GOT3 (cell line): ENCODE results near the gene DBP.
"Not testable (repeated sequence)": the region's sequence is repeated elsewhere in the genome, so short reads cannot be mapped to it uniquely, and the experiment has no call there.

Experiments used
- DNase-seq: peaks from one replicate; lab custom pipeline; 2025; ENCODE audit warnings: mixed read lengths; lab: John Stamatoyannopoulos, UW

Gene DBP, protein sequence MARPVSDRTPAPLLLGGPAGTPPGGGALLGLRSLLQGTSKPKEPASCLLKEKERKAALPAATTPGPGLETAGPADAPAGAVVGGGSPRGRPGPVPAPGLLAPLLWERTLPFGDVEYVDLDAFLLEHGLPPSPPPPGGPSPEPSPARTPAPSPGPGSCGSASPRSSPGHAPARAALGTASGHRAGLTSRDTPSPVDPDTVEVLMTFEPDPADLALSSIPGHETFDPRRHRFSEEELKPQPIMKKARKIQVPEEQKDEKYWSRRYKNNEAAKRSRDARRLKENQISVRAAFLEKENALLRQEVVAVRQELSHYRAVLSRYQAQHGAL

DNA sequence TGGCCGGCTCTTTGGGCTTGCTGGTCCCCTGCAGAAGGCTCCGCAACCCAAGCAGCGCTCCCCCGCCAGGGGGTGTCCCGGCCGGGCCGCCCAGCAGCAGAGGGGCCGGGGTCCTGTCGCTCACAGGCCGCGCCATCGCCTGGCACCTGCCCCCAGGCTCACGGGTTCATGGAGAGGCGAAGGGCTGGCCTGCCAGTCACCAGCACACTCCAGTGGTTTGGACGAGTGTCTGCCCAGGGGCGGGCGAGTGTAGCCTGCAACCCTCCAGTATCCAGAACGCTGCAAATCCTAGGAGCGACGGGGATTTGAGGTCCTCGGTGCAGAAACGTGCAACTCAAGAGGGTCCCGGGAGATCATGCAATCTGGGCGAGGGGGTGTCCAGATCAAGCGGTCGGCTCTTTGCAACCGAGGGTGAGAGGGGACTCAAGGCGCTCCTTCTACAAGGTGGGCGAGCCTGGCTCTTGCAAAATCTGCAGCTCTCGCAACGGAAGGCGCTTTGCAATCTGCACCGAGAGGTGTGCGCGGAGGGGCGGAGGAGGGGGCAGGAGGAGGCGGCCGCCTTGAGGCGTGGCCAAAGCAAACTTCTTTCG, at the start of gene DBP:
TSS of gene DBP (minus strand) at position 521 of the 590 bp plus-strand sequence. CDS start at position 136, 385 bp downstream.
- DNase-seq = no peak

DNA sequence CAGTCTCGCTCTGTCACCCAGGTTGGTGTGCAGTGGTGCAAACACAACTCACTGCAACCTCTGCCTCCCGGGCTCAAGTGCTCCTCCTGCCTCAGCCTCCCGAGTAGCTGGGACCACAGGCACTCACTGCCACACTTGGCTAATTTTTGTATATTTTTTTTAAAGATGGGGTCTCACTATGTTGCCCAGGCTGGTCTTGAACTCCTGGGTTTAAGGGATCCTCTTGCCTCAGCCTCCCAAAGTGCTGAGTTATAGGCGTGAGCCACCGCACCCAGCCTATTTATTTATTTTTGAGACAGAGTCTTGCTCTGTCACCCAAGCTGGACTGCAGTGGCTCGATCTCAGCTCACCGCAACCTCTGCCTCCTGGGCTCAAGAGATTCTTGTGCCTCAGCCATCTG, 49.5 kb upstream of the DBP start:
- not testable (repeated sequence) for DNase-seq

DNA sequence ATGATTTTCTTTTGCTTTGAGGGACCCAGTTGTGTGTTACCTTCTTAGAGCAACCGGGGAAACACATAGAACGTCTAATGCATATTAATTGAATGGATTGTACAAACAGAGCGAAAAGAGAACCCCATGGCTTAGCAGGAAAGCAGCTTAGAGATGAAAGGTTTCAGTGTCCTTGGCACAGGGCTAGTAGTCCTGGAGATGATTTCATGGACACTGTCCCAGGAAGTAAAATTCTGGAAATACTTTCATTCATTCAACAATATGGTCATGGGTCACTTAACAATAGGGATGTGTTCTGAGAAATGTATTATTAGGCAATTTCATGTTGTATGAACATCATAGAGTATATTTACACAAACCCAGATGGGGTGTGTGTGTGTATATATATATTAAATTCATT, 48.9 kb upstream of the DBP start:
- no peak for DNase-seq

DNA sequence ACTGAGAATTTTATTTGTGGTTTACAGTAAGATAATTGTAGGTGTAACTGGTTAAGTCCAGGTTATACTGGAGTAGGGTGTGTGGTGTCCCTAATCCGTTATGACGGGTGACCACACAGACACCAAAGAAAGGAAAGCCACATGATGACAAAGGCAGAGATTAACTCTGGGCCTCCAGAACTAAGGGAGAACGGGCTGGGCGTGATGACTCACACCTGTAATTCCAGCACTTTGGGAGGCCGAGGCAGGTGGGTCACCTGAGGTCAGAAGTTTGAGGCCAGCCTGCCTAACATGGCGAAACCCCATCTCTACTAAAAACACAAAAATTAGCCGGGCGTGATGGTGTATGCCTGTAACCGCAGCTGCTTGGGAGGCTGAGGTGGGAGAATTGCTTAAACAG, 48.4 kb upstream of the DBP start:
- DNase-seq = no peak

DNA sequence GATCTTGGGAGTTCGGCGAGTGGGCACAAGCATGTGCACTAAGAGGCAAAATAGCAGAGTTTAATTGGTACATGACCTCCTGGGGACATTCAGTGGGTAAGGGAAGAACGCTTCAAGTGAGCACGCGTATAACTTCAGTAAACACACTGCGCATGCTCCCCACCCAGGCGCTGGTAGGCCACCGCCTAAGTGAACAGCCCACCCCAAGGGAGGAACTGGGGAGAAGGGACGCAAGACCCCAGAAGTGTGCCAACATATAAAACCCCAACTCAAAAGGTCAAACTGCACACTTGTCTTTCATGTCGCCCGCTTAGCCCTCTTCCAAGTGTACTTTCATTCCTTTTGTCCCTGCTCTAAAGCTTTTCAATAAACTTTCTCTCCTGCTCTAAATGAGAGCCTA, 46.2 kb upstream of the DBP start:
- no peak for DNase-seq

DNA sequence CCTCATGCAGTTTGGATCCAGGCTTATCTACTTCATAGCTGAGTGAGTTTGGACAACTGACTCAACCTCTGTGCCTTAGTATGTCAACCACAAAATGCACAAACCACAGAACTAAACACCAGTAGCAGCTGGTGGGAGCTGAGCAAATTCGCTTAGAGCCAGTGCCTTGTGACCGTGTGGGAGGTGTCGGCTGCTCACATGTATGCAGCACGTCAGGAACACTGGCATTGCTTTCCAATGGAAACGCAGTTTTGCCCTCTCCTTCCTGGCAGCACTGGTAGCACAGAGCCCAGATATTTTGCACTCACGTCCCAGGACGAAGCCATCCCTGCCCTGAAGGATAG, 43.9 kb upstream of the DBP start:
- no peak for DNase-seq

DNA sequence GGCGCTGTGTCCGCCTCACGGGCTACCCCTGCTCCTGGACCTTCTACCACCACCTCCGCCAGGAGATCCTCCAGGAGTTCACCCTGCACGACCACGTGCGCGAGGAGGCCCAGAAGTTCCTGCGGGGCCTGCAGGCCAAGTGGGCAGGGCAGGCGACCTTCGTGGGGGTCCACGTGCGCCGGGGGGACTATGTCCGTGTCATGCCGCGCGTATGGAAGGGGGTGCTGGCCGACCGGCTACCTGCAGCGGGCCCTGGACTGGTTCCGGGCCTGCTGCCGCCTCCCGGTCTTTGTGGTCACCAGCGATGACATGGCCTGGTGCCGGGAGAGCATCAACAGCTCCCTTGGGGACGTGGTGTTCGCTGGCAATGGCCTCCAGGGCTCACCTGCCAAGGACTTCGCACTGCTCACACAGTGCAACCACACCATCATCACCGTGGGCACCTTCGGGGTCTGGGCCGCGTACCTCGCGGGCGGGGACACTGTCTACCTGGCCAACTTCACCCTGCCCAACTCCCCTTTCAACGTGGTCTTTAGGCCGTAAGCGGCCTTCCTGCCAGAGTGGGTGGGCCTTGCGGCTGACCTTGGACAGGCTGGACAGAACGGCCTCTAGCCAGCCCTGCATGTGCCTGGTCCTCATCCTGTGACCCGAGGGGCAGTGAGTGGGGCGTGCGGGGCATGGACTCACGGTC, 43.4 kb upstream of the DBP start:
- DNase-seq = no peak

DNA sequence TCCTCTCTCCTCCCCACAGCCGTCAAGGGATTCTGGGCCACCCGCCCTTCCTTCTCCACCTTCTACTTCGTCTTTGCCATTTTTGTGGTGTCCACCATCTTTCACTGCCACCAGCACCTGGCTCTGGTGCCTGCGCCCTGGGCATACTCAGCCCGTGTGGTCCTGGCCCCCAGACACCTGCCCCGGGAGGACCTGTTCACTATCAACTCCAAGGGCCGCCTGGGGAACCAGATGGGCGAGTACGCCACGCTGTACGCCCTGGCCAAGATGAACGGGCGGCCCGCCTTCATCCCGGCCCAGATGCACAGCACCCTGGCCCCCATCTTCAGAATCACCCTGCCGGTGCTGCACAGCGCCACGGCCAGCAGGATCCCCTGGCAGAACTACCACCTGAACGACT, 42.8 kb upstream of the DBP start:
- not testable (repeated sequence) for DNase-seq

DNA sequence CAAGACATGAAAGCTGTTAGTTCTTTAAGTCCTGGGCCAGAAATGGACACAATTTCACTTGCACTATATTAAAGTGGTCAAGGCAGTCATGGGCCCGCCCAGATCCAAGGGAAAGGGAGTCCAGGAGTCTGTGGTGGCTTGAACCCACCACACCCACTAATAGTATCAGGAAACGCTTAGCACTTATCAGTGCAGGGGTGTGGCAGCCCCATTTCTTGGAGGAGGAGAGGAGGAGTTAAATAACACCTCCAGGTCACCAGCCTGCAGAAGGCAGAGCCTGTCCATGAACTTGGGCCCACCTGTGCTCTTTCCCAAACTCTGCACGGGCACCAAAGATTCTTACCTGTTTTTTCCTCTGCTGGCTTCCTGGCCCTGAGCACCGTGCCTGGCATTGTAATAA, 41.0 kb upstream of the DBP start:
- no peak for DNase-seq

DNA sequence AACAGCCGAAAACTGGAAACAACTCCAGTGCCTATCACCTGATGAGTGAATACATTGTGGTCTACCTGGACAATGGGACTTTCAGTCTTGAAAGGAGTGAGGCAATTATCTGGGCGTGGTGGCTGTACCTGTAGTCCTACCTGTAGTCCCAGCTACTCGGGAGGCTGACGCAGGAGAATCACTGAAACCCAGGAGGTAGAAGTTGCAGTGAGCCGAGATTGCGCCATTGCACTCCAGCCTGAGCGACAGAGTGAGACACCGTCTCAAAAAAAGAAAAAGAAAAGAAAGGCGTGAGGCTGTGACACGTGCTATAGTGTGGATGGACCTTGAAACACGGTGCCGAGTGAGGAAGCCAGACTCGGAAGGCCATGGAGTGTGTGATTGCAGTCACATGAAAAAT, 39.7 kb upstream of the DBP start:
- DNase-seq = no peak

DNA sequence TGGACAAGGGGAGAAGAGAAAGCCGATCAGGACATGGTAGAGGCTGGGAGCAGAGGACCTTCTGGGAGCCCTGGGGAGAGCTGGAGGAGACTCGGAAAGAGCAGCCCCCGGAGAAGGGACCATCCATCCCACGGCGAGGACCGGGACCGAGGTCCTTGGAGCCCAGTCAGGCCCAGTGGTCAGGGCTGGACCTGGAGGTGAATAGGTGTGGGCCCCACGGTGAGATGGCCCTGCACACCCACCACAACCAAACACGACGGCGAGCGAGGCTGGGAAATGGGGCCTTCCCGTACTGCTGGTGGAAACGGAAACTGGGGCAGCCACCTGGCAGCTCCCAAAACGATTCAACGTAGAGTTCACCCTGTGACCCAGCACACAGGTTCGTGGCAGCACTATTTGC, 39.3 kb upstream of the DBP start:
- DNase-seq = no peak

DNA sequence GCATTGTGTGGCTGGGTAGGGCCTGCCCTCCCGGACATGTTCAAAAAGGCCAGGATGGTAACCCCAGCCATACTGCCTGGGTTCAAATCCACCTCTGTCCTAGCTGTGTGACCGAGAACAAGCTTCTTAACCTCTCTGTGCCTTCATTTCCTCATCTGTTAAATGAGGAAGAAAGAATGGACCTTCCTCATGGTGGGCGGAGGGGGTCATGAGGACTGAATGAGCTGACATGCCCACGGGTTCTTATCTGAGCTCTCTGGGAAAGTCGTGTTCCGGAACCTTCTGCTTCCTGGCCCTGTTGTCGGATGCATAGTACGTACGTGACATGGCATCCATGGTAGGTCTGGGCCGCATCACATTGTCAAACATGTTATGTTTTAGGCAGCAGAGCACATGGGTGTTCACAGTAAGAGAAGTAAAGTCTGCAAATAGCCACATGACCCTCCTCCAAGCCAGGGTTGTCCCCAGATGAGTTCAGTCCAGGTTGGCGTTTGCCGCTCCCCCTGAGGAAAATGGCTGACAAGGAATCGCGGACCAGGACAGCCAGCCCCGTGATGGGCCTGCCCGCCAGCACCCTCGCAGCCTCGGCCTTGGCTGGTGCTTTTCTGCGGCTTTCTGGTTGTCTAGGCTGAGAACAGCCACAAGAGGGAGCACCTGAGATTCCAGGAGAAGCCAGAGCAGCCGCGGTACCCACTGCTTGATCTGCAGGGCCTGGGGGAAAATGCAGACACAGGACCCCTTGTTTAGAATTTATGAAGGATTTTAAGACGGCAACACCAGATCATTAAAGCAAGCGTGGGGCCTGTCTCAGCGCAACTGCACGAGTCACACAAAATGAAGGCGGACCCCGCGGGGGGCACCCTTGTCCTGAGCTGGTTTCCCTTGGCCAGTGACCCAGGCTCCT, 38.0 kb upstream of the DBP start:
- peak; percentile 26 for DNase-seq

DNA sequence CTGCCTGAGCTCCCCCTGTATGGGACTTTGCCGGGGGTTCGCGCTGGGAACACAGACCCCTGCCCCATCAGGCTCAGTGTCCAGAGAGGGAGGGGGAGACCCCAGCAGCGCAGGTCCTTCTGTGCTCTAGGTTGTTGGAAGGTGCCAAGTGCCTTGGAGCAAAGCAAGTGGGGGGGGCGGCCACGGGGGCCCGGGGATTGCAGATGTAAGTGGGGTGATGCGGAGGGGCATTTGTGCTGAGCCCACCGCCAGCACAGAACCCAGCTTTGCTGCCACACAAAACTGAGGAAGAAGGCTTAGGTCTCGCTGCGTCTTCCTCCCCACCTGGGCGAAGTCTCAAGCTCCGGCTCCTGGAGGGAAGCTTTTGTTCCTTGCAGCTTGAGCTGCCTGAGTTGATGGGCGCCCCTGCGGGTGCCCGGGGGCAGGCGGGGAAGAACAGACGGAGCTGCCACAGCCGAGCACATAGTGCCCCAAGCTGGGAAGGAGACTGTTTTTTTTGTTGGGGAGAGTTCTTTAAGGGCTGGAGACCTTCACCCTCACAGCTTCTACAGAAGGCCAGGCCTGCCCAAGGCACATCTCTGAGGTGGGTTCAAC, 37.1 kb upstream of the DBP start:
- DNase-seq = no peak

DNA sequence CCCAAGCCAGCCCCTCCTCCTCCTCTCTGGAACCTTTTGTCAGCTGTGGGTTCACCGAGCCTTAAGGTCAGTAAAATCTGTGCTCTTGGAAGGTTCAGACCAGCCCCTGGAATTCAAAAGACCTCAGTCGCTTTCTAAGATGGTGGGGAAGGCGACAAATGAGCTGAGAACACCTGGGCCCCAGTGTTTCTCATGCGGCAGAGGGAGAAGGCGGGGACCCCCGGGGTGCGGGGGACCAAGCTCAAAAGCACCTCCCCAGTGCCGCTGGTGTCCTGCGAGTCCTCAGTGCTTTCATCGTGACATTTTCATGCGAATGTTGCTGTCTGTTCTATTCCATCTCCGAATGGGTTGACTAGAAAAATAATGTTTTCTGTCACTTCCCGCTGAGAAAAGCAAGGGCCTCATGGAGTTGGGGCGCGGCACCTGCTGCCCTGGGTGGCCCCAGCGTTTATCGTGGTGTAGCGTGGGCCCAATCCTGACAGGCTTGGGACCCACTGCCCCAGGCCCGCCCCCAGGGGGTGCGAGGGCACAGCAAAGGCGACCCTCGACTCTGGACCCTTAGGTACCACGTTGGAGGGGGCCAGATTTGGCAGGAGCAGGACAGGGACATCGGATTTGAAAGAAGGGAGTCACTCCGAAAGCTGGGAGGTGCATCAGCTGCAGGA, 36.4 kb upstream of the DBP start:
- DNase-seq = no peak

DNA sequence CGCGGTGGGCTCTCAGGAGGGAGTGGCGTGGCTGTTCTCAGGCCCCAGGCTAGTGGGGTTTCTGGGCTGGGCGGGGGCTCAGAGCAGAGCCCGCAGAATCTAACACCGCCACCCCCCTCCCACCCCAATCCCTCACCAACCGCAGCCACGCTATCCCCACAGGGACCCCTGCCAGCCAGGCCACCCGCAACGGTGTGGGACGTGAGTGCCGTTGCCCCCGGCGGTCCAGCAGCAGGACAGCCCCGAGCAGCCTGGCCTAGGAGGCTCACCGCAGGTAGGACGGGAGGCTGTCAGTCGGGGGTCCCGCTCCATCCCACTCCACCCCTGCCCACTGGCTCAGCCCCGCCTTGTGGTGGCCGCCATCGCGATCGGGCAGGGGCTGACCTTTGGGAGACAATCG, 35.8 kb upstream of the DBP start, which contains the start of gene NTN5:
TSS of gene NTN5 (minus strand) at position 24 of the 400 bp plus-strand sequence. CDS start 2,031 bp downstream, outside the sequence.
- no peak for DNase-seq

DNA sequence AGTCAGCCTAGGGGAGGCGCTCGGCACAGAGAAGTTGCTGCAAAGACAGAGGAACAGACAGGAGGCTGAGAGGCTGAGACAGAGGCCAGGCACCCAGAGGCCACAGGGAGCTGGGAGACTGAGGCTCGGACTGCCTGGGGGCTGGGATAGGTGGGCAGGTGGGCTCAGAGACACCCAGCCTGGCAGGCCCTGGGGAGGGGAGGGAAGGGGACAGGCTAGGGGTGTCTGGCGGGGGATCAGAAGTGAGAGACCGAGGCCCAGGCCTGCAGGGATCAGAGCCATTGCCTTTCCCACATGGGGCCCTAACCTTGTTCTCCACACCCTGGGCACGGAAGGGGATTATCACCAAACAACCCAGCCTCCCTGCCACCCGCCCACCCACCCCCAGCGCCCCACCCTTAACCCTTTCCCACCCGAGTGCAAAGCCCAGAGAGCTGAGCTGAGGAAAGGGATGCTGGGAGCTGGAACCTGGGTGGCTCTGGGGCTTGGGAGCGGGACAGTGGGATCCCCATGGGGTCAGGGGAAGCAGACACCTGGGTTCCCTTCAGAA, 34.3 kb upstream of the DBP start:
- DNase-seq = no peak

DNA sequence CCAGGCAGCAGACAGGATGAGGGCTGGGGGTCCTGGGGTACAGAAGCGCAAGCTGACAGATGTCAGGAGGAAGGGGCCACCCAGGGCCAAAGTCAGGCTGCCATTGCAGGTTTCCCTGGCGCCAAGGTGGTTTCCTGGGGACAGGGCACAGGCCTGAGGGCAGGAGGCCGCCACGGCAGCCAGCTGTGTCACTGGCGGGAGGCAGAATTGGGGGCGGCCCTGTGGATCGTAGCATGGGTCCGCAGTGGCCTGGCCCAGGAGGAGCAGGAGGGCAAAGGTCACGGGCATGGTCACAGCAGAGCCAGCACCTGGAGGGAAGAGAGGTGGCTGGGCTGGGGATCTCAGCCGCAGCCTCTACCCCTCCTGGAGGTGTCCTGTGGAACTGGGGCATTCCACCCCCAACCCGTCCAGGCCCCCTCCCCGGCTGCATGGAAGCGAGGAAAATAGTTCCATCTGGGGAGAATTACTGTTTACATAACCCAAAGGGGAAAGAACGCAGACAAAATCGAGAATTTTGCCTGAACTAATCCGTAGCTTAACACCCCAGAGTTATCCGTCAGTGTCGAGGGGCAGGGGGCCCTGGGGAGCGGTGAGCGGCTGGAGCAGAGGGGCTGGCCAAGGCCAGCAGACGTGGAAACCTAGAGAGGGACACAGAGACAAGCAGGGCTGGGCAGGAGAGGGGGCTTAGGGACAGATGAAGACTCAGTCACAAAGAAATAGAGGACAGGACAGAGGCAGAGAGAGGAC, 33.7 kb upstream of the DBP start:
- no peak for DNase-seq

DNA sequence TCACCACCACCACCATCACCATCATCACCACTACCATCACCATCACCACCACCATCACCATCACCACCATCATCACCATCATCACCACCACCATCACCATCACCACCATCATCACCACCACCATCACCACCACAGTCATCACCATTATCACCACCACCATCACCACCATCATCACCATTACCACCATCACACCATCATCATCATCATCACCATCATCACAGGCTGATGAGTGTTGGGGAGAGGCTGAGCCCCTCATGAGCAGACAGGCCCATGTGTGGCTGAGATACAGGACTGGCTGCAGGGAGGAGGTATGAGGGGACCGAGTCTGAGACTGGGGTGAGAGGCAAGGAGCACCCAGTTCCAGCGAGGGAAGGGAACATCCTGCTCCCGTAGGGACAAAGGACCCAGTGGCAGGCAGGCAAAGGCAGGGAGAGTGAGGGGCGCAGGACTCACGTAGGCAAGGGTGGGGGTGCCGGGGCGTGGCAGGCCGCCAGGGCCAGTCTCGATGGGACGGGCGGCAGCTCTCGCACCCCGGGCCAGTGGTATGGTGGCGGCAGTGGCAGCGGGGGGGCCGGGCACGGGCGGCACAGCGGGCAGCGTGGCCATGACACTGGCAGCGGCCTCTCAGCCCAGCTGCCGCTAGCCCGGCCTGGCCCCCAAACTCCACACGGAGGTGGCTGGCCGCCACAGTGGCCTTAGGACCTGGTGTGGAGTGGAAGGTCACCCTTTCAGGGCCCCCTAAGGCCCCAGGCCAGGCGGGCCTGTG, 32.9 kb upstream of the DBP start:
- DNase-seq = no peak

DNA sequence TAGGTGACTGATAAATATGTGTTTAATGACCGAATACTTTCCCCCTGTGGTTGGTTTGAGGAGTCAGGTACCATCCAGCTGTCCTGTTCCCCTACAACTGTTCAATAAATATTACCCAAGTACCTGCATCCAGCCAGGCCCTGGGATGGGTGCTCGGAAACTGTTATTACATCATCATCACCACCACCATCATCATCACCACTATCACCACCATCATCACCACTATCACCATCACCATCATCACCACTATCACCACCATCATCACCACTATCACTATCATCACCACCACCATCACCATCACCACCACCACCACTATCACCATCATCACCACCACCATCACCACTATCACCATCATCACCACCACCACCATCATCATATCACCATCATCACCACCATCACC, 31.6 kb upstream of the DBP start:
- no peak for DNase-seq

DNA sequence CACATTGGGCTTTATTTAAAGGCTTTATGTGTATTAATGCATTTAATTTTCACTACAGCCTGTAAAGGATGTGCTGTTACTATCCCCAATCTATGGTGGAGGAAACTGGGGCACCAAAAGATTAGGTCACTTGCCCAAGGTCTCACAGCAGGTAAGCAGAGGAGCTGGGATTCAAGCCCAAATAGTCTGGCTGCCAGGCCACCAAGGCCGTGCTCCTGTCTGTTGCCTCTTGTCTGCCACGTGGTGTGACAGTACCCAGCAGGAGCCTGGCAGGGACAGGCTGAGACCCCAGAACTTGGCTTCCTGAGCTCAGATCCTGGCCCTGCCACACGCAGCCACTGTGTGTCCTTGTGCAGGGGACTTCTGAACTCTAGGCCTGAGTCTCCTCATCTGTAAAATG, 31.2 kb upstream of the DBP start:
- no peak for DNase-seq
